PC-3 (cell line): ENCODE measurements around the gene C17orf67. TPM values are rescaled to one million over a fixed set of nuclear protein-coding genes. Genes with fewer than 3 reads are reported as not detected.
A peak's percentile ranks its signal among the peaks of the same experiment; 100 is the strongest.

ENCODE experiments used
- ATAC-seq: fragments of 200-7000 bp; cut with Tn5 transposase; 2 replicates; pipeline ENCODE4 v1.9.1; 2020; ENCODE audit warnings: mild to moderate bottlenecking, moderate library complexity
- Bru-seq: library from RNA; stranded (reverse); fragments of 400-500 nt; gene quantifications from one replicate; lab custom pipeline; 2021; lab: Mats Ljungman, UMichigan
- BruChase-seq, 2 experiments: library from RNA; stranded (reverse); fragments of 400-500 nt; gene quantifications; one replicate each; lab custom pipeline; 2021; lab: Mats Ljungman, UMichigan
- BruUV-seq: library from RNA; stranded (reverse); fragments of 400-500 nt; replicated peaks from 2 replicates; lab custom pipeline; 2021; lab: Mats Ljungman, UMichigan
- CTCF ChIA-PET: fragments of 300-600 bp; sonication (Branson Sonifier 250); formaldehyde crosslinking; loops from one replicate; lab custom pipeline; 2022; ENCODE audit warnings: antibody characterized with exemption; lab: Charles Lee
- POLR2A ChIA-PET: fragments of 300-600 bp; sonication (Branson Sonifier 250); formaldehyde crosslinking; loops from one replicate; lab custom pipeline; 2022; ENCODE audit warnings: antibody characterized with exemption; ENCODE audit not compliant: unreplicated experiment; lab: Charles Lee
- DNase-seq: peaks from one replicate; pipeline ENCODE4 v3.0.0-alpha.2; 2015
- H2AFZ ChIP-seq: fragments of 300-600 bp; sonication (generic); 2 replicates; pipeline ENCODE4 v1.6.0; 2016; ENCODE audit warnings: antibody characterized with exemption, low read length
- H3F3A ChIP-seq: fragments of 300-600 bp; sonication (generic); one replicate; pipeline ENCODE4 v1.6.0; 2017; ENCODE audit warnings: antibody characterized with exemption, low read length, control low read depth, mild to moderate bottlenecking; ENCODE audit not compliant: unreplicated experiment
- H3K27ac ChIP-seq: fragments of 300-600 bp; sonication (generic); 2 replicates; pipeline ENCODE4 v1.5.1; 2016; ENCODE audit warnings: mild to moderate bottlenecking, low read length
- H3K27me3 ChIP-seq: fragments of 300-600 bp; sonication (generic); 2 replicates; pipeline ENCODE4 v1.6.1; 2016; ENCODE audit warnings: low read length, mixed read lengths
- H3K36me3 ChIP-seq: fragments of 300-600 bp; sonication (generic); 2 replicates; pipeline ENCODE4 v1.6.1; 2016; ENCODE audit warnings: low read depth, mixed run types, low read length, mixed read lengths
- H3K4me1 ChIP-seq: fragments of 300-600 bp; sonication (generic); 2 replicates; pipeline ENCODE4 v1.5.1; 2016; ENCODE audit warnings: low read length; ENCODE audit not compliant: insufficient read depth
- H3K4me2 ChIP-seq: fragments of 300-600 bp; sonication (generic); 2 replicates; pipeline ENCODE4 v1.6.0; 2016; ENCODE audit warnings: low read length
- H3K4me3 ChIP-seq: fragments of 300-600 bp; sonication (generic); 2 replicates; pipeline ENCODE4 v1.5.1; 2016; ENCODE audit warnings: mild to moderate bottlenecking, low read length, mixed read lengths
- H3K79me2 ChIP-seq: fragments of 300-600 bp; sonication (generic); 2 replicates; pipeline ENCODE4 v1.6.1; 2017; ENCODE audit warnings: low read length, mixed read lengths
- H3K9ac ChIP-seq: fragments of 300-600 bp; sonication (generic); 2 replicates; pipeline ENCODE4 v1.6.0; 2016; ENCODE audit warnings: mild to moderate bottlenecking, low read length
- H3K9me2 ChIP-seq: fragments of 300-600 bp; sonication (generic); replicated peaks from 2 replicates; pipeline ENCODE4 v1.6.1; 2016; ENCODE audit warnings: mixed run types, low read length, mixed read lengths
- H3K9me3 ChIP-seq: fragments of 300-600 bp; sonication (generic); 2 replicates; pipeline ENCODE4 v1.6.1; 2016; ENCODE audit warnings: low read length, mixed read lengths
- H4K20me1 ChIP-seq: fragments of 300-600 bp; sonication (generic); 2 replicates; pipeline ENCODE4 v1.6.1; 2016; ENCODE audit warnings: low read length, mixed read lengths
- CTCF ChIP-seq: fragments of 300-600 bp; sonication (generic); conservative IDR thresholded peaks from 2 replicates; pipeline ENCODE4 v1.5.1; 2017; ENCODE audit warnings: antibody characterized with exemption, low read depth, mild to moderate bottlenecking, low read length
- EZH2 ChIP-seq: fragments of 300-600 bp; sonication (generic); IDR thresholded peaks from one replicate; pipeline ENCODE4 v1.6.1; 2017; ENCODE audit warnings: antibody characterized with exemption, mild to moderate bottlenecking, low read length; ENCODE audit not compliant: unreplicated experiment
- EZH2phosphoT487 ChIP-seq: fragments of 300-600 bp; sonication (generic); IDR thresholded peaks from 2 replicates; pipeline ENCODE4 v1.6.1; 2018; ENCODE audit warnings: mild to moderate bottlenecking, antibody characterized with exemption, low read length, borderline replicate concordance
- intact Hi-C: fragments of 100-400 bp; cut with micrococcal nuclease; formaldehyde crosslinking; loops from 2 replicates; pipeline ENCODE4 v1.9.0; 2023
- long read RNA-seq: library from polyadenylated mRNA; unstranded; transcript quantifications from one replicate; pipeline ENCODE4 v2.0.0, GENCODE V29; 2021; ENCODE audit not compliant: unreplicated experiment
- total RNA-seq: library from RNA; depleted of rRNA; stranded (reverse); fragments of >200 nt; gene quantifications from 2 replicates; pipeline ENCODE4 v1.2.3, GENCODE V29; 2014; rRNA removed

The C17orf67 gene
- total RNA-seq (2.3 and 4.4 TPM in 2 replicates), Bru-seq, nascent RNA (percentile 84 among the genes with signal in this experiment), BruChase-seq, experiment 1, labeled RNA remaining after a 6-hour chase (percentile 91 among the genes with signal in this experiment), BruChase-seq, experiment 2, labeled RNA remaining after a 2-hour chase (percentile 92 among the genes with signal in this experiment)
- long read RNA-seq, partial matches to known transcripts = 2 of 73 reads
- long read RNA-seq, other reads (novel, unspliced or antisense) = 70 of 73 reads

- H3K27me3 ChIP-seq = no peaks in the 10 kb centered on the region
- peak within 1 kb of the TSS; percentile 74 for H3K4me3 ChIP-seq
- no peaks in the 10 kb centered on the region for H3F3A ChIP-seq
- H3K36me3 ChIP-seq = peaks cover 6% of the 10 kb centered on the region; the same call in 1 of the 2 replicates
- CTCF ChIA-PET = interaction anchor here (0.6 to 1.8 kb wide), 3 partner anchors 14 to 1798 kb away, joined by 3 to 18 read pairs (median 7); no protein-coding TSS in a partner anchor
- H2AFZ ChIP-seq = peak within 1 kb of the TSS; percentile 74
- peaks cover 80% of the 10 kb centered on the region for H3K79me2 ChIP-seq
- ATAC-seq (peak; percentile 79), DNase-seq (peak; percentile 98)
- peaks cover 43% of the 10 kb centered on the region for H3K4me1 ChIP-seq
- peak within 1 kb of the TSS; percentile 87 for H3K4me2 ChIP-seq
- BruUV-seq = no TSS peak
- POLR2A ChIA-PET = interaction anchor here (0.6 to 1.1 kb wide), 4 partner anchors 42 to 1085 kb away, joined by 3 to 10 read pairs (median 4); no protein-coding TSS in a partner anchor
- intact Hi-C loops = loop anchor here (1.0 to 2.0 kb wide), 3 partner anchors 47 to 241 kb away; partner anchors contain the start of gene NOG
- H3K9ac ChIP-seq = peak within 1 kb of the TSS; percentile 71
- H3K9me3 ChIP-seq = no peaks in the 10 kb centered on the region
- TF ChIP-seq EZH2 (no peak), EZH2phosphoT487 (peak; percentile 58; the same call in 1 of the 2 replicates)
- peaks cover 19% of the 10 kb centered on the region for H4K20me1 ChIP-seq
- H3K27ac ChIP-seq = peak within 1 kb of the TSS; percentile 16
- no peaks in the 10 kb centered on the region for H3K9me2 ChIP-seq
Observed at GRCh38 chr17:56833809-56834379, at the start of gene C17orf67, which contains the start of gene DGKE. TSS of gene C17orf67 (minus strand) at chr17:56833920. CDS start at chr17:56815810, 18,110 bp downstream. TSS of gene DGKE (plus strand) at chr17:56834151. CDS start at chr17:56834796, 645 bp downstream.

- intact Hi-C loops = no loop called here
- no peaks in the 10 kb centered on the region for H3F3A ChIP-seq
- H2AFZ ChIP-seq = no peak overlapping the region
- ChIA-PET POLR2A (no interaction called here), CTCF (no interaction called here)
- H3K9ac ChIP-seq = no peak overlapping the region
- no peaks in the 10 kb centered on the region for H3K79me2 ChIP-seq
- ATAC-seq (no peak), DNase-seq (no peak)
- H3K9me3 ChIP-seq = no peaks in the 10 kb centered on the region
- BruUV-seq = no TSS peak
- H3K4me2 ChIP-seq = no peak overlapping the region
- no peak overlapping the region for H3K4me3 ChIP-seq
- H3K27me3 ChIP-seq = no peaks in the 10 kb centered on the region
- no peak overlapping the region for H3K27ac ChIP-seq
- no peaks in the 10 kb centered on the region for H4K20me1 ChIP-seq
- no peaks in the 10 kb centered on the region for H3K36me3 ChIP-seq
- H3K4me1 ChIP-seq = no peaks in the 10 kb centered on the region
- H3K9me2 ChIP-seq = no peaks in the 10 kb centered on the region
- TF ChIP-seq EZH2phosphoT487 (no peak), CTCF (no peak), EZH2 (no peak)
Observed at GRCh38 chr17:56881685-56882295, 48.1 kb upstream of the C17orf67 start.

GRCh38 chr17:56880571-56880970 lies 46.9 kb upstream of the C17orf67 start:
- Histone ChIP-seq H3K4me1 (no peaks in the 10 kb centered on the region), H3K27me3 (no peaks in the 10 kb centered on the region), H3K36me3 (no peaks in the 10 kb centered on the region), H3K9me2 (no peaks in the 10 kb centered on the region), H3K9ac (no peak overlapping the region), H3K4me2 (no peak overlapping the region), H2AFZ (no peak overlapping the region), H3K9me3 (no peaks in the 10 kb centered on the region), H3K27ac (no peak overlapping the region), H3K4me3 (no peak overlapping the region), H3F3A (no peaks in the 10 kb centered on the region), H4K20me1 (no peaks in the 10 kb centered on the region), H3K79me2 (no peaks in the 10 kb centered on the region)
- DNase-seq (no peak), ATAC-seq (no peak)
- intact Hi-C loops = no loop called here
- ChIA-PET POLR2A (no interaction called here), CTCF (no interaction called here)
- TF ChIP-seq EZH2phosphoT487 = no peak
- TF ChIP-seq CTCF = no peak
- no peak for TF ChIP-seq EZH2
- no TSS peak for BruUV-seq
